IPS-15b (cell line): ENCODE measurements around the gene PTK6.

Source experiments
- H3K27me3 ChIP-seq: one replicate; pipeline ENCODE4 v1.6.1; 2013; ENCODE audit warnings: low read length; ENCODE audit not compliant: control insufficient read depth, insufficient read depth
- H3K36me3 ChIP-seq: one replicate; pipeline ENCODE4 v1.6.1; 2013; ENCODE audit warnings: low read length; ENCODE audit not compliant: control insufficient read depth, insufficient read depth
- H3K4me1 ChIP-seq: one replicate; pipeline ENCODE4 v1.6.1; 2013; ENCODE audit warnings: mild to moderate bottlenecking, low read length; ENCODE audit not compliant: control insufficient read depth, insufficient read depth
- H3K4me3 ChIP-seq: one replicate; pipeline ENCODE4 v1.5.1; 2013; ENCODE audit warnings: low read depth, low read length
- H3K9ac ChIP-seq: one replicate; pipeline ENCODE4 v1.6.1; 2013; ENCODE audit warnings: low read depth, mild to moderate bottlenecking, low read length
- H3K9me3 ChIP-seq: one replicate; pipeline ENCODE4 v1.6.1; 2013; ENCODE audit warnings: mild to moderate bottlenecking, low read length; ENCODE audit not compliant: control insufficient read depth, insufficient read depth

PTK6 gene

DNA sequence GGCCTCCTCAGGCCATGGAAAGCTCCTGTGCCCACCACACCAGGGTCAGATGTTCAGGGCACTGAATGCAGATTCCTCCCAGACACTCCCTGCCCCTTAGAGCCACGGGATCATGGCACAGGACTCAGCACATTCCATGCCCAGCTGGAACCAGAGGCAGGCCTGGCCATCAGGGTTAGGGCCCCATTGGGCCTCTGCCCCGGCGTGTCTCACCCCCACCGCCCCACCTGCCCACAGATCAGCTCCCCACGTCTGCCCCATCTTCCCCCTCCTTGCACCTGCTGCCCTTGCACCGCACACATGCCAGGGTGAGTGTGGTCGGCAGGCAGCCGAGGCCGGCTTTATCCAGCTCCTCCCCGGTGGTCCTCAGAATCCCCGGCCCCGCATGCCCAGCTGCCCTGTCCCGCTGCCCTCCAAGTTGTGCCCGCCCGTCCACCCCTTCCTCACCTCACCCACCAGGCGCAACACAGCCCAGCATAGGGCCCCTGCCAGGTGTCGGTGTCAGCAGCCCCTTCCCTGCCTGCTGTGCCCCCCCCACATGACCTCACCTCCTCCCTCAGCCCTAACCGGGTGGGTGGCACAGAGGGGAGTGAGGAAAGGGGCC, 12.6 kb upstream of the PTK6 start:
- H3K4me1 ChIP-seq = peaks cover 8% of the 10 kb centered on the region
- no peak overlapping the region for H3K4me3 ChIP-seq
- no peaks in the 10 kb centered on the region for H3K9me3 ChIP-seq
- H3K9ac ChIP-seq = no peak overlapping the region
- no peaks in the 10 kb centered on the region for H3K27me3 ChIP-seq
- H3K36me3 ChIP-seq = no peaks in the 10 kb centered on the region

GRCh38 chr20:63549019-63549418, 11.8 kb upstream of the PTK6 start:
- H3K9ac ChIP-seq = no peak overlapping the region
- peaks cover 8% of the 10 kb centered on the region for H3K4me1 ChIP-seq
- no peaks in the 10 kb centered on the region for H3K9me3 ChIP-seq
- H3K4me3 ChIP-seq = no peak overlapping the region
- H3K27me3 ChIP-seq = no peaks in the 10 kb centered on the region
- H3K36me3 ChIP-seq = no peaks in the 10 kb centered on the region

DNA sequence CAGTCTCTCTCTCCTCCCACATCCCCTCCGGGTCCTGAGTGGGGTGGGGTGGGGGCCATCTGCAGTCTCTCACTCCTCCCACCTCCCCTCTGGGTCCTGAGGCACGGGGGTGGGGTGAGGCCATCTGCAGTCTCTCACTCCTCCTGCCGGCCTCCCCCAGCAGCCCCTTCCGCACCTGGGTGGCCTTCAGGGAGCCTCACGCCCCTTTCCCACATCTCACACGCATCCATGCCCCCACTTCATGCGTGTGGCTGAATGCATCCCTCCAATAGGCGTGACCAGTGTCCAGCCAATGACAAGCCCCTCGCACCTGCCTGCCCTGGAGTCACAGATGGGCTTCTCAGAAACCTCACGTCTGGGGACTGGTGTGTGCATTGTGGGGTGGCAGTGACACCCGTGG, 11.4 kb upstream of the PTK6 start:
- no peak overlapping the region for H3K9ac ChIP-seq
- no peaks in the 10 kb centered on the region for H3K36me3 ChIP-seq
- H3K27me3 ChIP-seq = no peaks in the 10 kb centered on the region
- H3K9me3 ChIP-seq = no peaks in the 10 kb centered on the region
- no peak overlapping the region for H3K4me3 ChIP-seq
- peaks cover 8% of the 10 kb centered on the region for H3K4me1 ChIP-seq

GRCh38 chr20:63547725-63548480, 10.7 kb upstream of the PTK6 start, which contains the start of gene SRMS:
Gene SRMS, minus strand, starts transcription at chr20:63547749. Its CDS starts 286 bp downstream, at chr20:63547463.
- Histone ChIP-seq H3K9ac (no peak within 1 kb of the TSS), H3K36me3 (no peaks in the 10 kb centered on the region), H3K9me3 (no peaks in the 10 kb centered on the region), H3K4me3 (no peak within 1 kb of the TSS), H3K4me1 (peaks cover 6% of the 10 kb centered on the region), H3K27me3 (no peaks in the 10 kb centered on the region)

GRCh38 chr20:63546956-63547724, 10.0 kb upstream of the PTK6 start:
- H3K4me1 ChIP-seq = peaks cover 5% of the 10 kb centered on the region

GRCh38 chr20:63546256-63546955, 9.2 kb upstream of the PTK6 start:
- H3K9ac ChIP-seq = no peak overlapping the region
- H3K27me3 ChIP-seq = no peaks in the 10 kb centered on the region
- H3K9me3 ChIP-seq = no peaks in the 10 kb centered on the region
- peaks cover 5% of the 10 kb centered on the region for H3K4me1 ChIP-seq
- no peak overlapping the region for H3K4me3 ChIP-seq
- no peaks in the 10 kb centered on the region for H3K36me3 ChIP-seq

More at GRCh38 chr20:63546956-63547724, 10.0 kb upstream of the PTK6 start:
- H3K27me3 ChIP-seq = no peaks in the 10 kb centered on the region
- H3K9me3 ChIP-seq = no peaks in the 10 kb centered on the region
- no peak overlapping the region for H3K4me3 ChIP-seq
- no peaks in the 10 kb centered on the region for H3K36me3 ChIP-seq
- no peak overlapping the region for H3K9ac ChIP-seq

DNA sequence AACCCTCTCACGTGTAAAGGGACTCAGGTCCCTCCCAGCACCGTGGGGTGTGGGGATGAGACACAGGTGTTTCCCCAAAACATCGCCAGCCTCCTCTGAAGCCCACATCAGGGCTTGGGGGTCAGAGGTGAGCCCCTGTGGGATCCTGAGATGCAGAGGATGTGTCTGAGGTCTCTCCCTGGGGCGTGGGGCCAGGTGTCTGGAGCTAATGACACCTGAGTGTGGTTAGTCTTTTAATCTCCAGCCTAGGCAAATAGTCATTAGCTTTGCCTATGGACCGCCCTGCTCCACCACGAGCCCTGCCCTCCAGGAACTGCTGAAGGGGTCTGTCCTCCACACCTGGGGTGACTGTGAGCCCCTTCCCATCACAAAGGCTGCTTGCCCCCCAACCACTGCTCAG, 8.6 kb upstream of the PTK6 start:
- Histone ChIP-seq H3K36me3 (no peaks in the 10 kb centered on the region), H3K4me3 (no peak overlapping the region), H3K27me3 (no peaks in the 10 kb centered on the region), H3K4me1 (peaks cover 5% of the 10 kb centered on the region), H3K9ac (no peak overlapping the region), H3K9me3 (no peaks in the 10 kb centered on the region)

- no peak overlapping the region for H3K9ac ChIP-seq
- no peaks in the 10 kb centered on the region for H3K36me3 ChIP-seq
- no peak overlapping the region for H3K4me3 ChIP-seq
- H3K9me3 ChIP-seq = no peaks in the 10 kb centered on the region
- H3K27me3 ChIP-seq = no peaks in the 10 kb centered on the region
- H3K4me1 ChIP-seq = peaks cover 5% of the 10 kb centered on the region
Observed at GRCh38 chr20:63544958-63545516, 7.9 kb upstream of the PTK6 start.

DNA sequence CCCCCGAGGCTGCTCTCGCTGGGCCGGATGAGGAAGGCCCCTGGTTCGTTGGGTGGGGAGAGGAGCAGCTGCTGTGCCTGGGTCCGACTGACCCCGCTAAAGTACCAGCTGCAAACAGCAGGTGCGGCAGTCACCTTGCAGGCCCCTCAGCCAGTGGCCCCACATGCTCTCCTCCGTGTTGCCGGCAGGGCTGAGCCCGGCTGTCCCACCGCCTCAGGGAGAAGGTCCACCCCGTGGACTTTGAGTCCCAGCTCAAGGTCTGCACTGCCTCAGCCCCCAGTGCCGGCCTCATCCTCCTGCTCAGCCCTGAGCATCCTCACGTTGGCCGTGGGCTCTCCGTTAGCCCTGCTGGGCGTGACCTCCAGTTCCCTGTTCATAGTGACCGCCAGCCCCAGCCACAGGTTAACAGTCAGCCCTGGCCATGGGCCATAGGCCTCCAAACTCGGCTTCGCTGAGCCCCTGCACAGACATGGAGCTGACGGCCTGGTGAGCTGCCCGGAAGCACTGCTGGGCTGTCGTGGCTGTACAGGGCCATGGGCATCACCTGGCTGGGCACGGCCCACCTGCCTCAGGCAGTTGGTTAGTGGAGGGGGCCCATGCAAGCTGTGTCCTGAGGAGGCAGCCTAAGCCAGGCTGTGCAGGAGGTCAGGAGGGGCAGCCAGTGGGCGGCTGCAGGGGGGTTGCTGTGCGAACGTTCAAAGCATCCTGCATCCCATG, 7.2 kb upstream of the PTK6 start:
- Histone ChIP-seq H3K36me3 (no peaks in the 10 kb centered on the region), H3K4me1 (peaks cover 5% of the 10 kb centered on the region), H3K27me3 (no peaks in the 10 kb centered on the region), H3K9me3 (no peaks in the 10 kb centered on the region), H3K9ac (no peak overlapping the region), H3K4me3 (no peak overlapping the region)

GRCh38 chr20:63543733-63544132, 6.6 kb upstream of the PTK6 start:
- H3K4me3 ChIP-seq = no peak overlapping the region
- H3K27me3 ChIP-seq = no peaks in the 10 kb centered on the region
- peaks cover 4% of the 10 kb centered on the region for H3K4me1 ChIP-seq

GRCh38 chr20:63543131-63543530, 6.0 kb upstream of the PTK6 start:
- peaks cover 2% of the 10 kb centered on the region for H3K4me1 ChIP-seq
- H3K27me3 ChIP-seq = no peaks in the 10 kb centered on the region
- no peak overlapping the region for H3K9ac ChIP-seq
- H3K9me3 ChIP-seq = no peaks in the 10 kb centered on the region
- H3K36me3 ChIP-seq = no peaks in the 10 kb centered on the region
- no peak overlapping the region for H3K4me3 ChIP-seq

More at GRCh38 chr20:63543733-63544132, 6.6 kb upstream of the PTK6 start:
- Histone ChIP-seq H3K36me3 (no peaks in the 10 kb centered on the region), H3K9ac (no peak overlapping the region), H3K9me3 (no peaks in the 10 kb centered on the region)
